MG63 (cell line): Measurements from ENCODE around the gene HPGD. TPM values are rescaled to one million over a fixed set of nuclear protein-coding genes. Genes with fewer than 3 reads are reported as not detected.

Source experiments
- DNase-seq: peaks from one replicate; pipeline ENCODE4 v3.0.0-alpha.2; 2020
- H3K27me3 ChIP-seq: fragments of 250-450 bp; sonication (Bioruptor Pico); 2 replicates; pipeline ENCODE4 v1.5.1; 2020; ENCODE audit warnings: mild to moderate bottlenecking, moderate library complexity
- H3K36me3 ChIP-seq: fragments of 250-450 bp; sonication (Bioruptor Pico); 2 replicates; pipeline ENCODE4 v1.5.1; 2020; ENCODE audit warnings: mild to moderate bottlenecking, moderate library complexity
- H3K4me3 ChIP-seq: fragments of 250-450 bp; sonication (Bioruptor Pico); 2 replicates; pipeline ENCODE4 v1.5.1; 2020; ENCODE audit warnings: mild to moderate bottlenecking, moderate library complexity
- H3K9me3 ChIP-seq: fragments of 250-450 bp; sonication (Bioruptor Pico); 2 replicates; pipeline ENCODE4 v1.5.1; 2020; ENCODE audit warnings: mild to moderate bottlenecking, moderate library complexity
- total RNA-seq: library from RNA; depleted of rRNA; stranded (reverse); fragments of >200 nt; shearing (Covaris generic); gene quantifications from 2 replicates; pipeline ENCODE4 v1.2.3, GENCODE V29; 2014; ENCODE audit warnings: low replicate concordance; rRNA removed

HPGD gene
- total RNA-seq: not detected in 2 replicates

DNA sequence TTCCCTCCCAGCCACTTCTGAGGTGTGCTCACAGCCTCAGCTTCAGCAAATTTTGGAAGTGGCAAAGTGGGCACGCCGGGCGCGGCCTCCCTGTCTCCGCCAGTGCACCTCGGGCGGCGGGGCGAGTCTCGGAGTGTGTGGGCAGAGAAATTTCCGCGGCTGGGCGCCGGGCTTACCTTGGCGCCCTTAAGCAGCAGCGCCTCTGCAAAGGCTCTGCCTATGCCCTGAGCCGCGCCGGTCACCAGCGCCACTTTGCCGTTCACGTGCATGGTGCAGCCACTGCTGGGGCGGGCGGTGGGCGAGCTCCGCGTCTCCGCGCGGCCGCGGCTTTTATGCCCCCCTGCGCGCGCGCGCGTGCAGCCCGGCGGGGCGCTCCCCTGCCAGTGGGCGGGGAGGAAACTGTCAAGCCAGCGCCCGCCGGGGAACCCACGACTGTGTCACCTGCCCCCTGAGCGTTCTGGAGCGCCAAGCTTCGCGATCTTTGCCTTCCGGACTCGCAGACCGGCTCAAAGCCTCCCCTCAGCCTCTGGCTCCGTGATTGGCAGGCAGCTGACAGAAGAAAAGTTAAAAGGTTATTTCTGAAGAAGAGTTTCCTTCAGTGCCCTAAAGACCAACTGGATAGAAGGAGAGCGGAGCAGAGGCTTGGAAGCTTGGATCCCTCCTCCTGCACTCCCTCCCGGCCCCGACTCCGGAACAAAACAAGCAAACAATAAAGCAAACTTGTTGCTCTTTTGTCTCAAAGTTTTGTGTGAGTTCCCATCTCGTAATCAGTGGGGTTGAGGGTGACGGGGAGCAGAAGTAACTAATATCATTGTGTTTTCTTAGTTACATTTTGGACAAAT, at the start of gene HPGD:
HPGD (minus strand) TSS at position 306 of the 842 bp plus-strand sequence; CDS start at position 269, 37 bp downstream.
- no peaks in the 10 kb centered on the region for H3K36me3 ChIP-seq
- peak; percentile 45 for DNase-seq
- no peaks in the 10 kb centered on the region for H3K9me3 ChIP-seq
- H3K4me3 ChIP-seq: peak within 1 kb of the TSS; percentile 50
- peaks cover 7% of the 10 kb centered on the region for H3K27me3 ChIP-seq

DNA sequence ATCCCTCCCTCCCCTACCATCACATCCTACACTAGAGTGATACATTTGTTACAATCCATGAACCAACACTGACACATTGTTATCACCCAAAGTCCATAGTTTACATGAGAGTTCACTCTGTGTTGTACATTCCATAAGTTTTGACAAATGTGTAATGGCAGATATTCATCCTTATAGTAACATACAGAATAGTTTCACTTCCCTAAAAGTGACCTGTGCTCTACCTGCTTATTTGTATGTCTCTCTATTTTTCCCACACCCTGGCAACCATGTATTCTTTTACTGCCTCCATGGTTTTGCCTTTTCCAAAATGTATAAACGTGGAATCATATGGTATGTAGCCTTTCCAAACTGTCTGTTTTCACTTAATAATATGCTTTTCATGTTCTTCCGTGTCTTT, 42.2 kb upstream of the HPGD start:
- no peak overlapping the region for H3K4me3 ChIP-seq
- no peaks in the 10 kb centered on the region for H3K9me3 ChIP-seq
- H3K27me3 ChIP-seq: no peaks in the 10 kb centered on the region
- H3K36me3 ChIP-seq: no peaks in the 10 kb centered on the region
- no peak for DNase-seq

DNA sequence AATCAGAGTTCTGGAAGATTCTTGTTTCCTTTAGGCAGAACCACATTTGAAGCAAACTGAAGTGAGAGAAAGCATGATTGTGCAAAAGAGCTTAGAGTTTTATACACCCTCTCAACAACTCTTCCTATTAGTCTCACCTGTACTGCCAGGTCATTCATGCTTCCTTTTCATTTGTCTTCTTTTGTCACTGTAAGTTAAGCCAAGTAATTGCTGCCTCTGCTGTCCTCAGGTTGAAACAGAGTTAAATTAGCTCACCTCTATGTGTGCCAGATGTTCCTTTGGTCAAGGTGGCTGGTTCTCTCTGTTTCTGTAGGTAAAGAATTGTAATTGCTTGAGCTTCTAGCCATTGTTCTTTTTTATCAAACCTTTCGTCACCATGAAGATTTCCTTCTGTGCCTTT, 41.1 kb upstream of the HPGD start:
- Histone ChIP-seq H3K4me3 (no peak overlapping the region), H3K27me3 (no peaks in the 10 kb centered on the region), H3K9me3 (no peaks in the 10 kb centered on the region), H3K36me3 (no peaks in the 10 kb centered on the region)
- DNase-seq: no peak

DNA sequence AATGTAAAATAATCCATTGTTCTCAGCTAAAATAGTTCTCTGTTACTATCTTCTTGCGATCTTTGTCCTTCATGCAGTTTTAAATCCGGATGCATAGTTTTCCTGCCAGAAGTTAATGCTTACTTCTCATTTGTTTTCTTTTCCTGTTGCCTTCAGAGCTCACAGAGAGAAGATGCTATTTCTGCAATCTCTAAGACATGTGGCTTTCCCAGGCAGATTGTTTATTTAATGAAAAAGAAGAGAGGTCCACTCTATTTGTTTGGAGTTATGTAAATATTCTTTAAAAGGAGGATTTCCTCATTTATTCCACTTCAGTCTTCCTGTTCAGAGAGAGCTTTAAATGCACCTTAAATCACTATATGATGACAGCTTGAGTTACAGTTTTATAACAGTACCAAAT, 39.3 kb upstream of the HPGD start:
- no peaks in the 10 kb centered on the region for H3K9me3 ChIP-seq
- no peak overlapping the region for H3K4me3 ChIP-seq
- H3K36me3 ChIP-seq: no peaks in the 10 kb centered on the region
- no peaks in the 10 kb centered on the region for H3K27me3 ChIP-seq
- no peak for DNase-seq

DNA sequence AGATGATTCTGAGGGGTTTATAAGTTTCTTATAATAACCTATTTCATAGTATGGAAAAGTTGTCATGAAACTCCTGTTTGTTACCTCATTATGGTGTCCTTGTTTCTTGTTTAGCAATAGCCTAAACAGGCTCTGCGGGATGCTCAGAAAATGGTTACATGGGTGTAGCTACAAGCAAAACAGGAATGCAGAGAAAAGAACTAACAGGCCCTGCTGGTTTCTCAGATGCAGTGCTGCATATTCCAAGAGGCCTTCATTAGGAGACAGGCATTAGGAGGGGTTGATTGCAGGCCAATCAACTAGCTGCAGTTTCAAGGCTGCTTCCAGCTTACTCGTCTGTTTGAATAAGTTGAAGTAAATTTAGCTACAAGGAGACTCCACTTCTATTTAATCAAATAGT, 37.6 kb upstream of the HPGD start:
- no peak overlapping the region for H3K4me3 ChIP-seq
- H3K27me3 ChIP-seq: no peaks in the 10 kb centered on the region
- DNase-seq: no peak
- H3K36me3 ChIP-seq: no peaks in the 10 kb centered on the region
- no peaks in the 10 kb centered on the region for H3K9me3 ChIP-seq

DNA sequence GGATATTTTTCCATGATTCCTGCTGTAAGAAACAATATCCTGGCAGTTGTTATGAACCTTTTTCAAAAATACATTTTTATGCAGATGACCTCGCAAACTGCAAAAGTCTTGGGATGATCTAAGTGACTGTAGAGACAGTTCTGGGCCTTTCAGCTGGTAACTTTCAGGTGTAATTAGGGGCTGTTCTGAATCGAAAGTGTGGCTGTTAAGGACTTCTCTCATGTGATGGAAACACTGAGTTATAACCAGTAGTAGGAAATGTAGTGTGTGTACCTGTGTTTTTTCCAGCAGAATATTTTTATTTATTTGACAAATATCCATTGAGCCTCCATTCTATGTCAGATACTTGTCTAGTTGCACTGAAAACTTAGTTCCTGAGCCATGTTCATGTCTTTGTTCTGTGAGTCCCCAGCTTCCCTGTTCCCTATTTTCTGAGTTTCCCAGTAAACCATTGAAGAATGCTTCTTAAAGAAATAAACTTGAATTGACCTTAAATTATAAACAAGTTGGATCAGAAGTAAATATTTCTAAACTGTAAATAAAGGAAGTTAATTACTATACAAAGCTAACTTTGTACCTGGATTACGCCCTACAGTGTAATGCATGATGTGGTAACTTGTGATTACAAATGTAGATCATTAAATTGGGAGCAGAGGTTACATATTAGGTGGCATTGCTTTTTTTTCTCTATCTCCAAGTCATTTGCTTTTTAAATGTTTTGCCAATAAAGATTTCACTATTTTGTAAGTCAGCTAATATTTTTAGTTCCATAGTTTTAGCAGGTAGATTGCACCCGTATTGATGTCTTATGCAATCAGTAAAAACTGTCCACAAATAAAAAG, 33.7 kb upstream of the HPGD start:
- no peaks in the 10 kb centered on the region for H3K27me3 ChIP-seq
- no peaks in the 10 kb centered on the region for H3K36me3 ChIP-seq
- DNase-seq: no peak
- peaks cover 2% of the 10 kb centered on the region; the same call in 1 of the 2 replicates for H3K9me3 ChIP-seq
- no peak overlapping the region for H3K4me3 ChIP-seq

DNA sequence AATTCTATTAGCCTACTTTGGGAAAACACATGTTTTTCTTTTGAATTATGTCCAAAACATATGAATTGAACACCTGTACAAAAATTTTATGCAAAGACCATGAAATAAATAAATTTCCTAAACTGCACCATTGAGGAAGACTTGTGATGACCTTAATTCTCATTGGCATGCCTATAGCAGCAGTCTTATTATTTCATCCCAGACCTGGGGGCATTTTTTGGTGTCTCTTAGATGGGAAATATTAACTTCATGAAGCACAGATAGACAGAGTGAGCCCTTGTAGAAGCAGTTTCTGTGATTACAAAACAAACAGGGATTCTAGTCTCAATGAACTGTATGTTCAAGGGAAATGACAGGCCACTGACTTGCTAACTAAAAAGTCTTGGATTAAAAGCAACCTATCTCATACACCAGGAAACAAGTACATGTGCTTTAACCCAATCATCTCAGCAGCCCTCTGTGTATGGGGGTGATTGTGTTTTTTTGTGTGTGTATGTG, 32.0 kb upstream of the HPGD start:
- Histone ChIP-seq H3K36me3 (no peaks in the 10 kb centered on the region), H3K9me3 (peaks cover 2% of the 10 kb centered on the region; the same call in 1 of the 2 replicates), H3K27me3 (no peaks in the 10 kb centered on the region), H3K4me3 (no peak overlapping the region)
- DNase-seq: no peak

DNA sequence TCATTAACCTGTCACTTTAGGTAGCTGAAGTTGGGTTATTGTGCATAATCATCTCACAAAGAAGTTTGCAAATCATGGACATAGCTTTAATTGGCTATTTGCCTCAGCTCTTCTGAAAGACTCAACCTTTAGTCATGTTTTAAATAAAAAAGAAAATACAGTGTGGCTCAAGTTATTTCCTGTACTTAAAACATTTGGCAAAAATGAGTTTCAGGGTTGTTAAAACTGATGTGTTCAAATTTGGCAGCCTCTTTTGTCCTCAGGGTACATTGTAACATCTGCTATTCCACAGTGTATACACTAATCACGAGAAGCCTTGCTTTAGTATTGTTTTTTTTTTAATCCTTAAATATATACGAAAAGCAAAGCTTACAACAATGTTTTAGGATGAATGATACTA, 31.5 kb upstream of the HPGD start:
- H3K36me3 ChIP-seq: no peaks in the 10 kb centered on the region
- H3K27me3 ChIP-seq: no peaks in the 10 kb centered on the region
- H3K9me3 ChIP-seq: peaks cover 2% of the 10 kb centered on the region; the same call in 1 of the 2 replicates
- peak; percentile 12 for DNase-seq
- H3K4me3 ChIP-seq: no peak overlapping the region

DNA sequence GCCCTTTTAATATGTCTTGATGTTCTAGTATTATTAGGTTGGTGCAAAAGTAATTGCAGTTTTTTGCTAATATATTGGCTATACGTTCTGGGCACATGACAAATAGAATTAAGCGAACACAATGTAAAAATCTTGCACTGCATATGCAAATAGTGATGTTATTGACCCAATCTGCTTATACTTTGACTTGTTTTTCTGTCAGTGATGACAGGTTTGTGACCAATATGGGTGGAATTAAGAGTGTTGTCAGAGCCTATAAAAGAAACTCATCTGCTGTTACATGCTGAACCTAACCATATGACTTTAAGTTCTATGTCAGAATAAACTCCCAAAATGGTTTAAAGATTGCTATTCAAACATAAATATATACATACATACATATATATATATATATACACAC, 30.7 kb upstream of the HPGD start:
- Histone ChIP-seq H3K27me3 (no peaks in the 10 kb centered on the region), H3K9me3 (peaks cover 2% of the 10 kb centered on the region; the same call in 1 of the 2 replicates)
- no peak for DNase-seq

DNA sequence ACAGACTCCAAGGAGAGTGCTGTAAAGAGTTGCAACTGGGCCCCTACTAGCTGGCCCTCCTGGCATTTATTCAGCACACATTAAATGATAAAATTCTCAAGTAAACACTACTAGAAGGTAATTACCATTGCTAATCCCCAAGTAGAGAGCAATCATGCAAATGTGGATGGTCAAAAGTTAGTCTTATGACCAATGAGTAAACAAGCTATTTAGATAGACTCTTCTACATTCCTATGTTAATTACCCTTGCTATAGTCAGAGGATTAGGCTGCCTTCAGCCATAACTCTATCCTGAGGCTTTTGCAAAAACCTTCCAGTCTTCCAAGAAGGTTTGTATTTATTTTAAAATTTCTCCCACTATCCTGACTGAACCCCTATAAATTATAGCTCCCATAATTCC, 28.3 kb upstream of the HPGD start:
- Histone ChIP-seq H3K36me3 (no peaks in the 10 kb centered on the region), H3K27me3 (no peaks in the 10 kb centered on the region), H3K4me3 (no peak overlapping the region), H3K9me3 (peaks cover 2% of the 10 kb centered on the region; the same call in 1 of the 2 replicates)
- no peak for DNase-seq

More for the DNA sequence above, 30.7 kb upstream of the HPGD start:
- Histone ChIP-seq H3K4me3 (no peak overlapping the region), H3K36me3 (no peaks in the 10 kb centered on the region)

DNA sequence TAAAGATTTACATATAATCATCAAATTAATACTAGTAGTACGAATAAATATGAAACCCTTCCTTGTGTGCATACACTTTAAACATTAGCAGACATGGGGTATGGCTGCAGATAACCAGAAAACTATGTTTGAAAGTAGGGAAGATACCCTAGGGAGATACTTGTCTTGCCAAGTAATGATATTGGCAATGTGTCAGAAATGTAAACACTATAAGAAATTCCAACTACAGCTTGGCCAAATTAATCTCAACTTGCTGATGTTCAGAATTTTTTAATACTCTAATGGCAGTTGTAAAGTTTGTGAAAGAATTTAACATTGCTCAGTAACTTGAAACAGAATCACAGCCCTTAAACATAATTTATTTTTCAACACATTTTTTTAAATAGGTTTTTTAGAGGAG, 27.4 kb upstream of the HPGD start:
- DNase-seq: no peak
- Histone ChIP-seq H3K36me3 (no peaks in the 10 kb centered on the region), H3K9me3 (peaks cover 2% of the 10 kb centered on the region; the same call in 1 of the 2 replicates), H3K27me3 (no peaks in the 10 kb centered on the region), H3K4me3 (no peak overlapping the region)

DNA sequence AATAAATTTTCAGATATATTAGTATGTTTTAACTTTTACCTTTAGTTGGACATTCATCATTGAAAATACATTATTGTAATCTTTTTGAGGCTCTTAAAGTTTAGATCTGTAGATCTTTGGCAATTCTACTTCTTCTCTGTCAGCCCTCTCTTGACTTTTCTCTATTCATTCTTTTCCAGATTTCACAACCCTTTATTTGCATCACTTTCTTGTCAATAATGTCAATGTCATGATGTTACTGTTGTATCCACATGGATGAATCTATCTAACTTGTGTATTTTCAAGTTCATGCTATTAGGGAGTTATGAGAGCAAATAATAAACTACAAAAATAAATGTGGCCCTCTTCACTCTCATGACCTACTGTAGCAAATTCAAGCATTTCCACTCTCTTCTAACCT, 23.0 kb upstream of the HPGD start:
- DNase-seq: no peak
- Histone ChIP-seq H3K36me3 (no peaks in the 10 kb centered on the region), H3K27me3 (no peaks in the 10 kb centered on the region), H3K9me3 (no peaks in the 10 kb centered on the region), H3K4me3 (no peak overlapping the region)

DNA sequence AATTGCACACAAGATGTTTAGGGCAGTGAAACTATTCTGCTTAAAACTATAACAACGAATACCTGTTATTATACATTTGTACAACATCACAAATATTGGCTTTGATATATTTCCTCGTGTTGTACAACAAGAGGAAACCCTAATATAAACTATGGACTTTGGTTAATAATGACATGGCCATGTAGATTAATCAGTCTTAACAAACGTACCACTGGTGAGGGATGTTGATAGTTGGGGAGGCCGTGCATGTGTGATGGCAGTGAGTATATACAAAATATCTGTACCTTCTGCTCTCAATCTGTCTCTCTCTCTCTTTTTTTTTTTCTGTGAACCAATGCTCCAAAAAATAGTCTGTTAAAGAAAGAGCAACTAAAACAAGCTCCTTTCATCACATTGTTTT, 22.2 kb upstream of the HPGD start:
- no peaks in the 10 kb centered on the region for H3K27me3 ChIP-seq
- no peak overlapping the region for H3K4me3 ChIP-seq
- H3K9me3 ChIP-seq: no peaks in the 10 kb centered on the region
- H3K36me3 ChIP-seq: no peaks in the 10 kb centered on the region
- no peak for DNase-seq

DNA sequence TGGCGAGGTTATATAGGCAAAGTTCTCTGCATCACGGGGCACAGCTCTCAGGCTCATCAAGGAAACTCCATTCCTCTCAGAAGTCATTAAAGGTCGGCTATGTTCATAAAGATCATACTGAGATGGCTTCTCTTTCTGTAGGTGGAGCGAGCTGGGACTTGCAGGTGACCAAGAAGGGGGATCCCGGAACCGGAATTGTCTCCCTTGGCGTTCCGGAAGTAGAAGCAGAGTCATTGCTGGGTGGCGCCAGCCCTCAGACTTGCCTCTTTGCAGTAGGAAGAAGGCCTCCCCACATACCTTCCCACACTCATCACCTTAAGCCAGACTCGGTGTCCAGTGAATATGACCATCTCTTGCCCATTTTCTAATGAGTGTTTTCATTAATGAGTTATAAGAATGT, 17.9 kb upstream of the HPGD start:
- DNase-seq: no peak
- no peaks in the 10 kb centered on the region for H3K36me3 ChIP-seq
- no peak overlapping the region for H3K4me3 ChIP-seq
- no peaks in the 10 kb centered on the region for H3K9me3 ChIP-seq
- H3K27me3 ChIP-seq: no peaks in the 10 kb centered on the region

DNA sequence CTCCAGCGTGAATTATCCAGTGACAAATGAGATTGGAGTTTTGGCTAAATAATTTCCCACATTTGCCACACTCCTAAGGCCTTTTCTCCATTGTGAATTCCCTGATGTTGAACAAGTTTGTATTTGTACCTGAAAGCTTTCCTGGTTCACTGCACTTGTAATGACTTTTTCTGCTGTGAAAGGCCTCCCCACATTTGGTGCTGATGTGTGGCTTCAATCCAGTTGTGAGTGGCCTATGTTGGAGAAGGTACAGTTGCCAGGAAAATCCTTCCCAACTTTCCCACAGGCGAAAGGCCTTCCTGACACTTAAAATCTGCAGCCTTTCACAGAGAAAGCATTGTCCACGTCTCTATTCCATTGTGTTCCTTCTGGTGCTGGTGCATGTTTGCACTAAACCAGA, 17.3 kb upstream of the HPGD start:
- no peaks in the 10 kb centered on the region for H3K9me3 ChIP-seq
- DNase-seq: no peak
- H3K36me3 ChIP-seq: no peaks in the 10 kb centered on the region
- no peaks in the 10 kb centered on the region for H3K27me3 ChIP-seq
- no peak overlapping the region for H3K4me3 ChIP-seq

DNA sequence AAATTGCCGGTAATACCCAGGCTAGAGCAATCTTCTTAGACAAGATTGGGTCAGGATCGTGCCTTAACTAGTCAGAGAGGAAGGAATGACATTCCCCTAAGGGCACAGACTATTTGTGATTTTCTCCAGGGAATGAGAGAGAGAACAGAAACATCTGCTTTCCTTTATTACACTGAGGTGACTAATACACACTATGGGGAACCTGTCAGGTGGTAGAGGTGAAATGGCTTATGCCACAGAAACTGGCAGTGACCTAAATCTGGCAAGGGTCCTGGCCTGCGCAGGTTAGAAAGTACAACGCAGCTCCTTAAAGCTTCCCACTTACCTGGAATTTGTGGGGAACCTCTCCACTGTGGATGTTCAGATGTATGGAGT, 16.6 kb upstream of the HPGD start:
- H3K27me3 ChIP-seq: no peaks in the 10 kb centered on the region
- H3K4me3 ChIP-seq: no peak overlapping the region
- no peak for DNase-seq
- no peaks in the 10 kb centered on the region for H3K9me3 ChIP-seq
- no peaks in the 10 kb centered on the region for H3K36me3 ChIP-seq

DNA sequence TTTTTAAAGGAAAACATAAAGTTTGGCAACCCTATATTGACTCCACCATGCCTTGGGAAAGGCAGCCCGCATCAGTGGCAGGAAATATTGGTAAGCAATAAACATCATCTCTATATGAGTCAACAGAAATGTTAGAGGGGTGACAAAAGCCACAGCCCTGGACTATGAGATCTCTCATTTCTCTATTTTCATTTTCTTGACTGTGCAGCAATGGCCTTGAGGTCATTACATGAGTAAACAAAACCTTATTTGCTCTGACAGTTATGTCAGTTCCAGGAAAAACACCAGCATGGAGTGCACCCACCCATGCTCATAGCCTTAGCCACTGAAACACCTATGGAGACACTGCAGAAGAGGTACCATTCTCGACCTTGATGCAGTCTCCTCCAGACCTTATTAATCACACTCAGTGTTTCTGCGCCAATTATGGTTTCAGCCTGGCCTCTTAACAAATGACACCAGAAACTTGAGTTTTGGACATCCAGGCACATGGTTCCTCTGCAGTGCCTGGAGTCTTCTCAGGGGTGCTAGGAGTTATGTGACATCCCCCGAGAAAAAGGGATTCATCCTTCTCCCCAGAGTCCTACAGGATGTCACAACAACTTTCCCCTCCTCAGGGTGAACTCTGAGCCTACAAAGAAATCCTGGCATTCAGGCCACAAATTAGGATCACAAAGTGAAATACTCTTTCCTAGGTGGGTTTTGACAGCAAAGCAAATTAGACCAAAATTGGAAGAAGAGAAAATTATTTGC, 16.0 kb upstream of the HPGD start:
- no peak for DNase-seq
- Histone ChIP-seq H3K27me3 (no peaks in the 10 kb centered on the region), H3K9me3 (no peaks in the 10 kb centered on the region), H3K36me3 (no peaks in the 10 kb centered on the region), H3K4me3 (no peak overlapping the region)
